Glutamatergic neuron (in vitro differentiated cells): ENCODE data around the gene MAPK8IP3. TPM values are rescaled to one million over a fixed set of nuclear protein-coding genes. Genes with fewer than 3 reads are reported as not detected.
A peak's percentile ranks its signal among the peaks of the same experiment; 100 is the strongest.
"Not testable (repeated sequence)": the region's sequence is repeated elsewhere in the genome, so short reads cannot be mapped to it uniquely, and the experiment has no call there.

Source experiments
- DNase-seq: peaks from one replicate; pipeline ENCODE4 v3.0.0; 2022
- H3K27ac Mint-ChIP-seq: one replicate; pipeline ENCODE4 v1.8.0; 2020; ENCODE audit warnings: mild to moderate bottlenecking, mixed read lengths, inconsistent platforms; ENCODE audit not compliant: unreplicated experiment
- H3K27me3 Mint-ChIP-seq: one replicate; pipeline ENCODE4 v1.8.0; 2020; ENCODE audit warnings: mild to moderate bottlenecking, moderate library complexity, mixed read lengths, inconsistent platforms; ENCODE audit not compliant: unreplicated experiment
- H3K36me3 Mint-ChIP-seq: one replicate; pipeline ENCODE4 v1.8.0; 2020; ENCODE audit warnings: mild to moderate bottlenecking, mixed read lengths, inconsistent platforms; ENCODE audit not compliant: unreplicated experiment
- H3K4me1 Mint-ChIP-seq: one replicate; pipeline ENCODE4 v1.8.0; 2020; ENCODE audit warnings: mild to moderate bottlenecking, low read depth, mixed read lengths, inconsistent platforms; ENCODE audit not compliant: unreplicated experiment
- H3K4me3 Mint-ChIP-seq: one replicate; pipeline ENCODE4 v1.8.0; 2020; ENCODE audit warnings: mild to moderate bottlenecking, mixed read lengths, inconsistent platforms; ENCODE audit not compliant: unreplicated experiment
- H3K9me3 Mint-ChIP-seq: one replicate; pipeline ENCODE4 v1.8.0; 2020; ENCODE audit warnings: mild to moderate bottlenecking, moderate library complexity, mixed read lengths, inconsistent platforms; ENCODE audit not compliant: unreplicated experiment
- CTCF ChIP-seq: fragments of 200-600 bp; sonication (generic); IDR thresholded peaks from one replicate; pipeline ENCODE4 v1.5.0; 2021; ENCODE audit not compliant: partially characterized antibody, unreplicated experiment
- total RNA-seq: library from RNA; stranded (reverse); fragmentation: NEBNext Ultra II Directional; extraction: Animal tissue kit (Norgen Biotek cat#: 25700); gene quantifications from one replicate; pipeline ENCODE4 v1.2.1, GENCODE V29; 2021; ENCODE audit not compliant: unreplicated experiment

The MAPK8IP3 gene
- total RNA-seq, 1 donor from 2014 or later: 281 TPM

DNA sequence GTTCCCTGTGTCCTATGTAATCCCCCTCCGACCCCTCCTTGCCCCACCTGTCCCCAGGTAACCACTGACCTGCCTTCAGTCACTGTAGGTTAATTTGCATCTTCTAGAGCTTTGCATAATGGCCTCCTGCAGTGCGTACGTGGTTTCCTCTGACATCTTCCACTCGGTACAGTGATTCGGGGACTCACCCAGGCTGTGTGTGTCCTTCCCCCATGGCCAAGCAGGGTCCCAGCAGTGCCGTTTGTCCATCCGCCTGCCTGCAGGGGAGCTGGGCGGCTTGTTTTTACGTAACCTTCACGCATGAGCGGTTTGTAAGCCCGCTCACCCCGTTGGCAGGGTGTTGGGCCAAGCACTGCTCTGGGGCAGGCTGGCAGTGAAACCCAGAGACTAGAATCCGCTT, 7.9 kb downstream of the MAPK8IP3 start:
- Mint-ChIP-seq H3K4me1 (peaks cover 37% of the 10 kb centered on the region), H3K27ac (no peak overlapping the region), H3K4me3 (no peak overlapping the region), H3K27me3 (peaks cover 3% of the 10 kb centered on the region), H3K36me3 (no peaks in the 10 kb centered on the region), H3K9me3 (peaks cover 1% of the 10 kb centered on the region)
- no peak for TF ChIP-seq CTCF
- DNase-seq: no peak

DNA sequence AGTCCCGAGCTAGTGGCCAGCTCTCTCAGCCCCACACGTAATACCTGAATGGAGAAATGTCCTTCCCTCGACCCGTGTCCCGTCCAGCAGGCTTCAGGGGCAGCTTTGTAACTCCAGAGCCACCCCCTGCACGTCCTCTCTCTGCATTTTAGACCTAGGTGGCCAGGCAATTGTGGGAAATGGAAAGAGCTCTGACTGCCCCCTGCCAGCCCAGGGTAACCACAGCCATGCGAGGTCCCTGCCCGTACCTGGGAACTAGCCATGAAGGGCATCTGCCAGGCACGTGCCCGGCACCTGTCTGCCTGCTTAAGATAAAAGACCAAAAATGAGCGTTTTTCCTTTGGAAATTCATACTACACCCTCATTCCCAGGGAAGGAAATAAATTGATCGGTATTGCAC, 9.2 kb downstream of the MAPK8IP3 start:
- H3K4me3 Mint-ChIP-seq: no peak overlapping the region
- no peak overlapping the region for H3K27ac Mint-ChIP-seq
- H3K36me3 Mint-ChIP-seq: no peaks in the 10 kb centered on the region
- peaks cover 3% of the 10 kb centered on the region for H3K9me3 Mint-ChIP-seq
- peaks cover 27% of the 10 kb centered on the region for H3K4me1 Mint-ChIP-seq
- peaks cover 1% of the 10 kb centered on the region for H3K27me3 Mint-ChIP-seq
- no peak for DNase-seq
- no peak for TF ChIP-seq CTCF

DNA sequence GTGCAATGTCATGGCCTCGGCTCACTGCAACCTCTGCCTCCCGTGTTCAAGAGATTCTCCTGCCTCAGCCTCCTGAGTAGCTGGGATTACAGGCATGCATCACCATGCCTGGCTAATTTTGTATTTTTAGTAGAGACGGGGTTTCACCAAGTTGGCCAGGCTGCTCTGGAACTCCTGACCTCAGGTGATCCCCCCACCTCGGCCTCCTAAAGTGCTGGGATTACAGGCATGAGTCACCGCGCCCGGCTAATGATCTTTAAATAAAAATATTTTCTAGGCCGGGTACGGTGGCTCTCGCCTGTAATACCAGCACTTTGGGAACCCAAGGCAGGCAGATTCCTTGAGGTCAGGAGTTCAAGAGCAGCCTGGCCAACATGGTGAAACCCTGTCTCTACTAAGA, 12.2 kb downstream of the MAPK8IP3 start:
- H3K27me3 Mint-ChIP-seq, H3K4me3 Mint-ChIP-seq, H3K9me3 Mint-ChIP-seq, H3K27ac Mint-ChIP-seq, H3K36me3 Mint-ChIP-seq, DNase-seq: not testable (repeated sequence)
- H3K4me1 Mint-ChIP-seq: peaks cover 13% of the 10 kb centered on the region

- H3K27ac Mint-ChIP-seq, H3K4me1 Mint-ChIP-seq, H3K36me3 Mint-ChIP-seq, H3K9me3 Mint-ChIP-seq, DNase-seq, H3K27me3 Mint-ChIP-seq, H3K4me3 Mint-ChIP-seq: not testable (repeated sequence)
These were observed 13.7 kb downstream of the MAPK8IP3 start for GRCh38 chr16:1719559-1720229.

DNA sequence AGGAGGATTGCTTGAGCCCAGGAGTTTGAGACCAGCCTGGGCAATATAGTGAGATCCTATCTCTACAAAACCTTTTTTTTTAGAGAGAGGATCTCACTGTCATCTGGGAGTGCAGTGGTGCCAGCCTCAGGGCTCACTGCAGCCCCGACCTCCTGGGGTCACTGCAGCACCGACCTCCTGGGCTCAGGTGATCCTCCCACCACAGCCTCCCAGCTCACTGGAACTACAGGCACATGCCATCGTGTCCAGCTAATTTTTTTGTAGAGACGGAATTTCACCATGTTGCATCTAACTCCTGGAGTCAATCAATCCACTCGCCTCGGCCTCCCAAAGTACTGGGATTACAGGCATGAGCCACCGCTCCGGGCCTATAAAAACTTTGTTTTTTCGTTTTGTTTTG, 15.4 kb downstream of the MAPK8IP3 start:
- no peak overlapping the region for H3K27ac Mint-ChIP-seq
- no peak for DNase-seq
- peaks cover 7% of the 10 kb centered on the region for H3K4me1 Mint-ChIP-seq
- no peak for TF ChIP-seq CTCF
- no peaks in the 10 kb centered on the region for H3K36me3 Mint-ChIP-seq
- H3K27me3 Mint-ChIP-seq: peaks cover 5% of the 10 kb centered on the region
- no peak overlapping the region for H3K4me3 Mint-ChIP-seq
- H3K9me3 Mint-ChIP-seq: peaks cover 1% of the 10 kb centered on the region

- DNase-seq: peak; percentile 62
- Mint-ChIP-seq H3K27ac (peak overlapping the region; percentile 49), H3K27me3 (peaks cover 12% of the 10 kb centered on the region), H3K9me3 (peaks cover 5% of the 10 kb centered on the region), H3K4me1 (peaks cover 11% of the 10 kb centered on the region), H3K36me3 (peaks cover 8% of the 10 kb centered on the region), H3K4me3 (peak overlapping the region; percentile 14)
- TF ChIP-seq CTCF: peak; percentile 88
These were observed 17.6 kb downstream of the MAPK8IP3 start for GRCh38 chr16:1723450-1724147.
